Neural cell (in vitro differentiated cells): ENCODE measurements around the gene HNF1B.
"Not testable (repeated sequence)": the region's sequence is repeated elsewhere in the genome, so short reads cannot be mapped to it uniquely, and the experiment has no call there.

ENCODE experiments used
- EP300 ChIP-seq: fragments of 450-650 bp; conservative IDR thresholded peaks from 2 replicates; pipeline ENCODE4 v1.6.1; 2014; ENCODE audit warnings: antibody characterized with exemption, mild to moderate bottlenecking, moderate library complexity; ENCODE audit not compliant: poor library complexity, severe bottlenecking
- EZH2 ChIP-seq: fragments of 200-600, 300-800 bp; shearing (Covaris generic), sonication (generic); IDR thresholded peaks from 2 replicates; pipeline ENCODE4 v1.6.1; 2014; ENCODE audit warnings: antibody characterized with exemption, low read length, borderline replicate concordance, mild to moderate bottlenecking; ENCODE audit not compliant: insufficient read depth, poor library complexity, severe bottlenecking
- MXI1 ChIP-seq: fragments of 450-650 bp; conservative IDR thresholded peaks from 2 replicates; pipeline ENCODE4 v1.6.1; 2014; ENCODE audit warnings: antibody characterized with exemption, mild to moderate bottlenecking; ENCODE audit not compliant: poor library complexity, severe bottlenecking
- POLR2AphosphoS5 ChIP-seq: IDR thresholded peaks from 2 replicates; pipeline ENCODE4 v1.6.1; 2012
- RAD21 ChIP-seq: fragments of 450-650 bp; conservative IDR thresholded peaks from 2 replicates; pipeline ENCODE4 v1.6.1; 2014; ENCODE audit warnings: antibody characterized with exemption, mild to moderate bottlenecking, moderate library complexity
- SMC3 ChIP-seq: fragments of 450-650 bp; conservative IDR thresholded peaks from 2 replicates; pipeline ENCODE4 v1.6.1; 2014; ENCODE audit warnings: antibody characterized with exemption, mild to moderate bottlenecking, moderate library complexity; ENCODE audit not compliant: poor library complexity
- TAF1 ChIP-seq: IDR thresholded peaks from 2 replicates; pipeline ENCODE4 v1.6.1; 2012; ENCODE audit warnings: low read depth
- TF ChIP-seq, protein P1 (sequence below): fragments of 450-650 bp; IDR thresholded peaks from 2 replicates; pipeline ENCODE4 v1.5.1; 2014; ENCODE audit warnings: antibody characterized with exemption, mild to moderate bottlenecking, moderate library complexity; ENCODE audit not compliant: poor library complexity, severe bottlenecking
- TF ChIP-seq, protein P2 (sequence below): IDR thresholded peaks from 2 replicates; pipeline ENCODE4 v1.6.1; 2012; ENCODE audit warnings: borderline replicate concordance

DNA sequence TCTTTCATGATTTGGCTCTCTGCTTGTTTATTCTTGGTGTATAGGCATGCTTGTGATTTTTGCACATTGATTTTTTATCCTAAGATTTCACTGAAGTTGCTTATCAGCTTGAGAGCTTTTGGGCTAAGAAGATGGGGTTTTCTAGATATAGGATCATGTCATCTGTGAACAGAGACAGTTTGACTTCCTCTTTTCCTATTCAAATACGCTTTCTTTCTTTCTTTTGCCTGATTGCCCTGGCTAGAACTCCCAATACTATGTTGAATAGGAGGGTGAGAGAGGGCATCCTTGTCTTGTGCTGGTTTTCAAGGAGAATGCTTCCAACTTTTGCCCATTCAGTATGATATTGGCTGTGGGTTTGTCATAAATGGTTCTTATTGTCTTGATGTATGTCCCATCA, 37.6 kb upstream of the HNF1B start:
- not testable (repeated sequence) for TF ChIP-seq POLR2AphosphoS5, SMC3, RAD21, EZH2, TAF1, EP300, MXI1
- TF ChIP-seq, protein P1, sequence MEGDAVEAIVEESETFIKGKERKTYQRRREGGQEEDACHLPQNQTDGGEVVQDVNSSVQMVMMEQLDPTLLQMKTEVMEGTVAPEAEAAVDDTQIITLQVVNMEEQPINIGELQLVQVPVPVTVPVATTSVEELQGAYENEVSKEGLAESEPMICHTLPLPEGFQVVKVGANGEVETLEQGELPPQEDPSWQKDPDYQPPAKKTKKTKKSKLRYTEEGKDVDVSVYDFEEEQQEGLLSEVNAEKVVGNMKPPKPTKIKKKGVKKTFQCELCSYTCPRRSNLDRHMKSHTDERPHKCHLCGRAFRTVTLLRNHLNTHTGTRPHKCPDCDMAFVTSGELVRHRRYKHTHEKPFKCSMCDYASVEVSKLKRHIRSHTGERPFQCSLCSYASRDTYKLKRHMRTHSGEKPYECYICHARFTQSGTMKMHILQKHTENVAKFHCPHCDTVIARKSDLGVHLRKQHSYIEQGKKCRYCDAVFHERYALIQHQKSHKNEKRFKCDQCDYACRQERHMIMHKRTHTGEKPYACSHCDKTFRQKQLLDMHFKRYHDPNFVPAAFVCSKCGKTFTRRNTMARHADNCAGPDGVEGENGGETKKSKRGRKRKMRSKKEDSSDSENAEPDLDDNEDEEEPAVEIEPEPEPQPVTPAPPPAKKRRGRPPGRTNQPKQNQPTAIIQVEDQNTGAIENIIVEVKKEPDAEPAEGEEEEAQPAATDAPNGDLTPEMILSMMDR: not testable (repeated sequence)
- TF ChIP-seq, protein P2, sequence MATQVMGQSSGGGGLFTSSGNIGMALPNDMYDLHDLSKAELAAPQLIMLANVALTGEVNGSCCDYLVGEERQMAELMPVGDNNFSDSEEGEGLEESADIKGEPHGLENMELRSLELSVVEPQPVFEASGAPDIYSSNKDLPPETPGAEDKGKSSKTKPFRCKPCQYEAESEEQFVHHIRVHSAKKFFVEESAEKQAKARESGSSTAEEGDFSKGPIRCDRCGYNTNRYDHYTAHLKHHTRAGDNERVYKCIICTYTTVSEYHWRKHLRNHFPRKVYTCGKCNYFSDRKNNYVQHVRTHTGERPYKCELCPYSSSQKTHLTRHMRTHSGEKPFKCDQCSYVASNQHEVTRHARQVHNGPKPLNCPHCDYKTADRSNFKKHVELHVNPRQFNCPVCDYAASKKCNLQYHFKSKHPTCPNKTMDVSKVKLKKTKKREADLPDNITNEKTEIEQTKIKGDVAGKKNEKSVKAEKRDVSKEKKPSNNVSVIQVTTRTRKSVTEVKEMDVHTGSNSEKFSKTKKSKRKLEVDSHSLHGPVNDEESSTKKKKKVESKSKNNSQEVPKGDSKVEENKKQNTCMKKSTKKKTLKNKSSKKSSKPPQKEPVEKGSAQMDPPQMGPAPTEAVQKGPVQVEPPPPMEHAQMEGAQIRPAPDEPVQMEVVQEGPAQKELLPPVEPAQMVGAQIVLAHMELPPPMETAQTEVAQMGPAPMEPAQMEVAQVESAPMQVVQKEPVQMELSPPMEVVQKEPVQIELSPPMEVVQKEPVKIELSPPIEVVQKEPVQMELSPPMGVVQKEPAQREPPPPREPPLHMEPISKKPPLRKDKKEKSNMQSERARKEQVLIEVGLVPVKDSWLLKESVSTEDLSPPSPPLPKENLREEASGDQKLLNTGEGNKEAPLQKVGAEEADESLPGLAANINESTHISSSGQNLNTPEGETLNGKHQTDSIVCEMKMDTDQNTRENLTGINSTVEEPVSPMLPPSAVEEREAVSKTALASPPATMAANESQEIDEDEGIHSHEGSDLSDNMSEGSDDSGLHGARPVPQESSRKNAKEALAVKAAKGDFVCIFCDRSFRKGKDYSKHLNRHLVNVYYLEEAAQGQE: not testable (repeated sequence)
